HG03571 (cell line): Measurements from ENCODE around the gene DOCK1.

Source experiments
- ATAC-seq: cut with Tn5 transposase; IDR thresholded peaks from one replicate; pipeline ENCODE4 v1.9.1; 2021; ENCODE audit not compliant: unreplicated experiment

The DOCK1 gene

GRCh38 chr10:127434006-127434405 is 528.8 kb downstream of the DOCK1 start:
- no peak for ATAC-seq

DNA sequence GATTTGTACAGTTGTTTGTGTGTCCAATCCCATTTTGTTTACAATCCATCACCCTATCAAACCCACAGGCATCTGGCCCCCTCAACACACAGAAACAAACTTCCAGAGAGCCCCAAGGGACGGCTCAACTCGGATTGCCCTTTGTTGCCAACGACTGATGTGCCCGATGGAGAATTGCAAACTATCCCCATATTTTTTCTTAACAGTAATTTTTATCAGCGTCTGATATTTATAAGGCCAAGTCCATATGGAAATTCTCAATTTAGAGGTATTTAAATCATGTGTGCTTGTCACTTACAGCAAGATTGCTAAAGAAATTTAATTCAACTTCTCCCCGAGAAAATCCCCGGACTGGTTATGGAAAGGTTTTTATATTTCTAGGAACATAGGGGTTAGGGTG is 530.0 kb downstream of the DOCK1 start:
- ATAC-seq: no peak

- no peak for ATAC-seq
These were observed 535.1 kb downstream of the DOCK1 start for GRCh38 chr10:127440371-127440770.

DNA sequence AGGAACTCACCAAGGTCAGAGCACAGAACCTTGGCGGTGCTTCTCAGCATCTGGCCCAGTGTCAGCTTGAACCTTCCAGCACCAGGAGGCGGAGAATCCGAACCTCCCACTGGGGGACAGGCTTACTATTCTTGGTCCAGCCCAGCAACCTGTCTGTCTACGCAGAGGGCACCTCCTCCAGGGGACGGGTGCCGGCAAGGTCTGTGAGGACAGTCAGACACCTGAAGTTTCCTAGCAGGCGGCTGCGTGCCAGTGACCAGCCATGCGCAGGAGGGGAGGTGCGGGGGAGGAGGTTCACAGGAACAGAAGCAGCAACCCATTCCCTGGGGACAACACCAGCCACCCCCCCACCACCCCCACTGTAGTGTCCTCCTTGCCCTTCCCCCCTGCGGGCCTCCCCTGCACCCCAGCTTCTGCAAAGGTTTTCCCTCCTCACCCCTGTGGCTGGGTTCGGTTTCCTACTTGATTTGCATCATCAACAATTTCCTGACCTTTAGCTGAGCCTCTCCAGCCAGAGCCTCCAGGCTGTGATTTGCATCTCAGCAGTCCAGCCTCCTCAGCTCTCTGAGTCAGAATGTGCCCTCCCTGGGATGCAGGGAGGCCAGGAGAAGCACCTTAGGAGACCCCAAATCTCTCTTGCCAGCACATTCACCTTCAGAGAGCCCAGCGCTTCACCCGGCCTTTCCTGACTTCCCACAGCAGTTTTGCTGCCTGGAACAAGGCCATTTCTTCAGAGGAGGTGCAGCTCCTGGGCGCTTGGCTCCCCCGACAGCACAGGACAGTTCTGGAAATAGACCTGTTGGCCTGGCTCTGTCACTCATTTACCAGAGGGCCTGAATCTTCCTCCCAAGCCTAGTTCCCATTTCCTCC is 536.4 kb downstream of the DOCK1 start:
- no peak for ATAC-seq

DNA sequence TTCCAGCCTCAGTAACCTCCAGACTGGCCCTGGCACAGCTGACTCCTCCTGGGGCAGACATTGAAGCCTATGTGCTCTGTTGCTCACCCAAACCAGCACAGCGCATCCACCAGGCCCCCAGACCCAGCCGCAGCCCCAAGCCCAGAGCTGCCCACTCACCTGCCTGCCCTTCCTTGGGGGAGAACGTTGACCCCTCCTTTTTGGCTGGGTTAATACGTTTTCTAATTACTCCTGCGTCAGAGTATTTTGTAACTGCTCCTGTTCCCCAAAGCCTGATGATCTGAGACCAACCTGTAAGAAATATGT is 536.9 kb downstream of the DOCK1 start:
- no peak for ATAC-seq

DNA sequence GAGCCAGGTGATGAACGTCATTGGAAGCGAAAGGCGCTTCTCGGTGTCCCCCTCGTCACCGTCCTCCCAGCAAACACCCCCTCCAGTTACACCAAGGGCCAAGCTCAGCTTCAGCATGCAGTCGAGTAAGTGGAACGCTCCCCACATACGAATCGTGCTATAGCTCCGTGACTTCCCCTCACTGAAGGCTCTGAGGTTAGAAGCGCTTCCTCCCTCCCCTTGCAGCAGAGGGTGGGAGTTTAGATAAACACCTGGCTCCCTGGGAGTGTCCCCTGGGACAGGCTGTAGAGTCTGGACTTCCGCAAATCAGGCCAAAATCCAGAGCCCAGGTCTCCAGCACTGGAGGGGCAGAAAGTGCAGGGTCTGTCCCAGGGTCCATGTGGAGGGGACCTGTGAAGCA is 538.9 kb downstream of the DOCK1 start:
- no peak for ATAC-seq

DNA sequence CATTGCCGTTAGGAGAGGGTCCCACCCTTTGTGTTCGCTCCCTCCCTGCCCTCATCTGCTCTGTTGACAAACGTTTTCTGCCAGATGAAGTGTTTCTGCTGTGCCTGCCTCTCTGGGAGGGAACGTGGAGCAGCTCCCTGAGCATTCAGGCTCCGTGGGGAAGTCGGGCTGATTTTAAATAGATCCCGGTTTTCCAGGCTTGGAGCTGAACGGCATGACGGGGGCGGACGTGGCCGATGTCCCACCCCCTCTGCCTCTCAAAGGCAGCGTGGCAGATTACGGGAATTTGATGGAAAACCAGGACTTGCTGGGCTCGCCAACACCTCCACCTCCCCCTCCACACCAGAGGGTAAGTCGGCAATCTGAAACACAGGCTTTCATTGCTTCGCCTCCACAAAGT is 542.0 kb downstream of the DOCK1 start:
- no peak for ATAC-seq

DNA sequence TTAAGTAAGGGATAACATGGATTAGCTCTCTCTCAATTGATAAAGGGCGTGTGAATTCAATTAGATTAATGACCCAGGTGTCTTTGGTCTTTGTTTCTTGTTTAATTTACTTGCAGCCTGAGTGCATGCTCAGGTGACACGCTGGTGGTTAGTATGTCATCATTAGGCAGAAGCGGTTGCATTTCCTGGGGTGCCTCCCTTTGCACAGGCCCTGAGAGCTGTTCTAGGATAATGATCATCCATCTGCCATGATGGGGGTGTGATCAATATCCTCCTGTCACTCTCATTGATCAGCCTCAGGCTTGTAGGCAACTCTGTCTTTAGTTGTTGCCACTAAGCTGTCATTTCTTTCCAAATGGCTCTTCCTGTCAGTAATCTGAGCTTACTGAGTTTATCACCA is 544.3 kb downstream of the DOCK1 start:
- no peak for ATAC-seq

DNA sequence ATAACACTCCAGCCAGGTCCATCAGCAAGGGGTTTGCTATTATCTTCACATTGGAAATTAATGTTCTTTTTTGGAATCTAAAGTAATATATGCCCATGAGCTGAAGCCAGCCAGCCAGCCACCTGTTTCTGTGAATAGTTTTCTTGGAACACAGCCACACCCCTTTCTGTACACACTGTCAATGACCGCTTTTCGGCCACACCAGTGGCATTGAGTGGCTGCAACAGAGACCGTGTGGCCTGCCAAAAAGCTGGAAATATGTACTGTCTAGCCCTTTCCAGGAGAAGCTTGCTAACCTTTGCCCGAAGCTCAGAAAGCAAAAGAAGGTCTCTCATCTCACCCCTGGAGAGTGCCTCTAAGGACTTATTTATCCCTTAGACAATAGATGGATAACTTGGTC is 545.4 kb downstream of the DOCK1 start:
- no peak for ATAC-seq

DNA sequence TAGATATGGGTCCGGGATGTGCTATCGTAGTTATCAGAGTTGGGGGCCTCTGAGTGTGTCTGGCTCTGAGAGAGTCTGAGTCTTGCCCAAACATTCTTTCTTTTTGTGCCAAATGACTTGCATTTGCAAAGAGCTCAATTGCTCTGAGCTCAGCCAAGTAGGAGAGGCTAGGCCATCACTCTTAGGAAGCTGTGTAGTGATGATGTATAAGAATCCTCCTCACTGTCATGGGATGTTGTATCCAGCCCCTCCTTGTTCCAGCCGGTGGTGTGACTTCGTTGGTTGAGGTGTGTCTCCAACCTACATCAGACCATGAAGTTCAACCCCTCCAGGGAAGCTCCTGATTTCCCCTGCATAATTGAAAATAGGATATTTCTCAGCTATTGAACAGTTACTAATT is 546.4 kb downstream of the DOCK1 start:
- no peak for ATAC-seq

DNA sequence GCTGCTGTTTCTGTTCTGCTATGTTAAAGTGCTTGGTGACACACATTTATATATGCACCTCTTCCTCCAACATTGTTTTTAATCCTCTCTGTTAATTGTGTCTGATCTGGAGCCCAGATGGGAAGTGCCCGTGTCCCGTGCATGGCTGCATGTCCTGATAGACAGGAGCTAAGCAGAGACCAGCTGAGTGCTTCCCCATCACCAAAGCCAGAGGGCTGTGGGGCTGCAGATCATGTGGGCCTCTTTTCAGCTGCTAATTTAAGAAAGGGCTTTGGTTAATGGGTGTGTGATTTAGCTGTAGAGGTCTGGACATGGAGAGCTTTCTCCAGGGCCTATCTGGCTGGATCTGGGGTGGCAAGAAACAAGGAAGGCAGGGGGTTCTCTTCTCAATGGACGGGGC is 547.3 kb downstream of the DOCK1 start:
- ATAC-seq: no peak

GRCh38 chr10:127453706-127454105 is 548.5 kb downstream of the DOCK1 start:
- ATAC-seq: no peak

GRCh38 chr10:127456122-127456521 is 550.9 kb downstream of the DOCK1 start:
- no peak for ATAC-seq

- ATAC-seq: no peak
These were observed 553.0 kb downstream of the DOCK1 start for GRCh38 chr10:127458016-127458810.

- ATAC-seq: no peak
These were observed 553.6 kb downstream of the DOCK1 start for GRCh38 chr10:127458829-127459228.

DNA sequence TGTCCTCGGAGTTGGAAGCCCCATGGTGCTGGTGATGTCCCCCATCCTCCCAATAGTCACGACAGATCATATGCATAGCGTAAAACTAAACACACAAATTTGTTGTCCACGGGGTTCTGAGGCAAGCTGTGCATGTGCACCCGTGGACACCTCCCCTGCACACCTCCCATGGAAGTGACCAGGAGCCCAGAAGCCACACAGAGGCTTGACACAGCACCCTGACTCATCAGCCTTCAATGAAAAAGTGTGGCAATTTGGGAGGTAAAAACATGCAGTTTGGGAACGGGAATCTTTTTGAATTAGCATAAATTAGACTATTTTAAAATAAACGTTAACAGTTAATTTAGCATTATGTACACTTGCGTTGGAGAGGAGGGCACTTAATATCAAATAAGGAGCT is 554.7 kb downstream of the DOCK1 start:
- ATAC-seq: no peak

DNA sequence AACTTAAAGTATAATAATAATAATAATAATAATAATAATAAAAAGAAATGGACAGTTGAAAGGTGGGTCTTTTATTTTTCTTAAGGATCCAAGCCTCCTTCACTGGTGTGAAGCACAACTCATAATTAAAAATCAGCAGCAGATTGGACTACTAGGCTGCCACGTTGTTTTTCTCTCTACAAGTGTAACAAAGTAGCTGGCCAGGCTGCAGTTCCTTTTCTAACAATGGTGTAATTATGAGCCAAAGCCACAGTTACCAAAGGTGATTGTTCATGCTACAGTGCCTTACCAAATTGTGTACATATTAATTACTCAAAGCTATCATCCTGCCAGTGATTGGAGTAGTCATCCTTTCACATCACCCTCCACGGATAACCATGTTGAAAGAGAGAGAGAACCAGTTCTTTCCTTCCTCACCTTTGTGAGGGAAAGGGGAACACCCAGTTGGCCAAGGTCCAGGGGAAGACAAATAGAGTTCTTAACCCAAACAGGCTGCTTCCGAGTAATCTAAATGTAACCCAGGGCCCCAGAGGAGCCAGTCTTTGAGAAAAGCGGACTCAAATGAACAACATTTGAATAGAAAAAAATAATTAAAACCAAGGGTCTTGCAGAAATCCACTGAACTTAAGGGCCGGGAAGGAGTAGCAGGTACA is 557.5 kb downstream of the DOCK1 start:
- ATAC-seq: no peak

- no peak for ATAC-seq
These were observed 558.3 kb downstream of the DOCK1 start for GRCh38 chr10:127463548-127463947.

- no peak for ATAC-seq
These were observed 559.3 kb downstream of the DOCK1 start for GRCh38 chr10:127464561-127464960.

DNA sequence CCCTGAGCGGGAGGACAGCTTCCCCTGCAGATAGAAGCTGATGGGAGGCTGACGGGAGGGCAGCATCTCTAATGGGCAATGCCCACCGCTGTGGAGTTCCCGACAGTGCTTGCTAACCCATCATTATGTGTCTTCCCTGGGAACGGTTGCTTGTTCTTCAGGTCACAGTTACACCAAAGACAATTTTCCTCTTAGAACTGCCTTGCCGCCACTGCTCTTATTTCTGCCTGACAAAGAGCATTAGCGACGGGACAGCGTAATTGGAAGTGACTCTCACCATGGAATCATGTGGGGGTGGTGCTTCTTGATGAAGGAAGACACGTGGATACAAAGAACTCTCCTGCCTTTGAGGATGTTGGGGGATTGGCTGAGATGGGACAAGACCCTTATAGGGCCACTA is 562.6 kb downstream of the DOCK1 start:
- ATAC-seq: no peak

DNA sequence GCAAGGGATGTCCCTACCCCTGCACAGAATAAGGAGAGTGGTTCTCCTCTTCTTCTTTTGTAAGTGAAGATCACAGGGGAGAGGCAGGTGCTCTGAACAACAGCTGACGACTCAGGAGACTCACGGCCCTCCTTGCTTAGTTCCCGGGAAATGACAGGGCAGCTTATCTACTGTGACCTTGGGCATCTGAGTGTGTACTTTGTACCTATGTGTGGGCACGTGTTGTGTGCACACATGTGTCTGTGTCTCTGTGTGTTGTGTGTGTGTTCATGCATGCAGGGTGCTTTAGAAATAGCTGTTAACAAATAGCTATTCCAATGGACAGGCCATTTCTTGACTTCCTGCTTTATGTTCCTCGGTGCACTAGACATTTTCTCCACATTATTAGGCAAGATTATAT is 563.4 kb downstream of the DOCK1 start:
- ATAC-seq: no peak

DNA sequence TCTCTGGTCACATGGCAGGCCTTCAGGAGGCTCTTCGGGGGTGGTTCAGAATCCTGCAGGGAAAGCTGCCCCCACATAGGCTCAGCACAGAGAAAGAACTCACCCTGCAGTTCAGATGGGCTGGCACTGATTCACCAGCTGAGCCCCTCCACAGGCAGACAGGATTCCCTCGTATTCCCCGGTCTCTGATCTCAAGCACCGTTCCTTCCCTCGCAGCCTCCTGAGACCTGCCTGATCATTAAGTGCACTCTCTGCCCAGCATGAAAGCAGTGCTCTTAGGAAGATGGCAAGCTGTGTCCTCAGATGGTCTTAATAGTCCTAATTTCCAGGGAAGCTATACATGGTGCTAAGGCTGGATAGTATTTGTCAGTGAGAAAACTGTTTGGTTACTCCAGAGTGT is 565.7 kb downstream of the DOCK1 start:
- no peak for ATAC-seq
